Stomach (tissue), 9 donors: Measurements from ENCODE around the gene ARID4B. TPM values are rescaled to one million over a fixed set of nuclear protein-coding genes. Genes with fewer than 3 reads are reported as not detected.

Source experiments
- DNase-seq, 2 donors: peaks; one replicate each; pipeline versions ENCODE4 v3.0.0 to v3.0.0-alpha.2; 2013 to 2019
- H3K27ac ChIP-seq, 5 donors: fragments of 200-600 bp in 4 of 5; sonication (generic) in 4 of 5; one replicate each; pipeline ENCODE4 v1.5.1; 2013 to 2019; ENCODE audit warnings: mild to moderate bottlenecking in 1 of 5, moderate library complexity in 1 of 5
- H3K27me3 ChIP-seq, 3 donors: fragments of 200-600 bp; sonication (generic); one replicate each; pipeline ENCODE4 v1.5.1; 2017 to 2019; ENCODE audit warnings: mixed run types in 1 of 3
- H3K36me3 ChIP-seq, 4 donors: fragments of 200-600 bp; sonication (generic); 1 replicate in 3 of 4; 2 replicates in 1 of 4; pipeline ENCODE4 v1.5.1; 2016 to 2019
- H3K4me1 ChIP-seq, 4 donors: fragments of 200-600 bp; sonication (generic); one replicate each; pipeline ENCODE4 v1.5.1; 2016 to 2019
- H3K4me3 ChIP-seq, 4 donors: fragments of 200-600 bp; sonication (generic) in 3 of 4; one replicate each; pipeline ENCODE4 v1.5.1; 2016 to 2019; ENCODE audit warnings: mild to moderate bottlenecking in 1 of 4
- H3K9me3 ChIP-seq, 4 donors: fragments of 200-600 bp; sonication (generic); one replicate each; pipeline ENCODE4 v1.5.1; 2016 to 2019
- EP300 ChIP-seq: sonication (generic); formaldehyde crosslinking; IDR thresholded peaks from one replicate; pipeline ENCODE4 v1.6.1; 2017; ENCODE audit warnings: antibody characterized with exemption
- POLR2A ChIP-seq, 4 donors: fragments of 450-650 bp; IDR thresholded peaks; one replicate each; pipeline ENCODE4 v1.6.1; 2016; ENCODE audit warnings: antibody characterized with exemption in 4 of 4, control low read depth in 2 of 4, mild to moderate bottlenecking in 1 of 4, moderate library complexity in 1 of 4
- POLR2AphosphoS5 ChIP-seq, 3 donors: sonication (generic); formaldehyde crosslinking; IDR thresholded peaks; one replicate each; pipeline ENCODE4 v1.6.1; 2016; ENCODE audit warnings: antibody characterized with exemption in 3 of 3
- WGBS, 5 donors: extraction: QIAGEN DNeasy Blood & Tissue Kit in 3 of 5; methylation state at CpG; one replicate each; pipeline versions ENCODE4 v1.1.5 to v1.1.7; 2013 to 2018; 5-methylcytosine and 5-hydroxymethylcytosine counted together
- intact Hi-C: fragments of 100-400 bp; cut with DNase I; formaldehyde crosslinking; loops from one replicate; pipeline ENCODE4 v1.15.1; 2023; ENCODE audit warnings: low total_unique reads
- polyA plus RNA-seq, 3 donors: library from polyadenylated mRNA; stranded (reverse); fragments of 200-250 nt; gene quantifications; one replicate each; pipeline ENCODE4 v1.2.3, GENCODE V29; 2013
- total RNA-seq, 5 donors: library from RNA; depleted of rRNA; stranded (reverse); fragments of >200 nt; gene quantifications; one replicate each; pipeline versions ENCODE4 v1.1.0 to v1.2.3, GENCODE V29; 2014 to 2016
- TF ChIP-seq, protein P1 (sequence below), 7 experiments: fragments of 450-650 bp in 4 of 7; fragments of 200-600 bp in 3 of 7; sonication (generic) in 3 of 7; IDR thresholded peaks; one replicate each; pipeline ENCODE4 v1.5.1; 2016 to 2019; ENCODE audit warnings: antibody characterized with exemption in 7 of 7, control low read depth in 2 of 7, mild to moderate bottlenecking in 1 of 7
- donor health status: healthy with polysubstance abuse.
- donor health status: Bipolar disorder and iron deficiency.
- donor health status: healthy.

Gene ARID4B
- total and polyA plus RNA-seq, 8 donors, result 9.5 to 102 (median 30.5) TPM

DNA sequence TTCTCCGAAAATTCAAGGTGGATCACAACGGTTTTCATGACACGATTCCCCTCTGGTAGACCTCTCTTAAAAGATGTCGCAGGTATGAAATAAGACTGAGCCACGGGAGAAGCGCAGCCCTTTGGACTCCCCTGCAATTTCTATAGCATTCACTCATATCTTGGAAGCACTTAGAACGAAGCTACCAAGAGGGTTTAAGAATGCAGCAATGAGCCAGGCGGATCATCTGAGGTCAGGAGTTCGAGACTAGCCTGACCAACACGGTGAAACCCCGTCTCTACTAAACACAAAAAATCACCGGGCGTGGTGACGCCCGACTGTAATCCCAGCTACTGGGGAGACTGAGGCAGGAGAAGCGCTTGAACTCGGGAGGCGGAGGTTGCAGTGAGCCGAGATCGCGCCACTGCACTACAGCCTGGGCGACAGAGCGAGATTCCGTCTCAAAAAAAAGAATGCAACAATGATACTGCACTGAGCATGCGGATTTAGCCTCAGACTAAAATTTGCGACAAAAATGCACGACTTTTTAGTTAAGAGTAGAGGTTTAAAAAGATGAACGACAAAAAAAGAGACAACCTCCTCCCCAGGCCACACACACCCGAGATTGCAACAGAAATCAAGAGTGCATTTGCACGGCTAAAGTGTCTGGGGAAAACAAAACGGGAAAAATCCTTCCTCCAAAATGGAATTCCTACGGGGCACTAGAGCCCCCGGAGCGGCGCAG, 200.1 kb downstream of the ARID4B start:
- peak overlapping the region; percentile 68 to 93 (median 80) for H3K4me3 ChIP-seq
- no peaks in the 10 kb centered on the region for H3K9me3 ChIP-seq
- no peaks in the 10 kb centered on the region for H3K27me3 ChIP-seq
- TF ChIP-seq POLR2AphosphoS5 (IDR thresholded peaks at IDR 0.05) (no peak), EP300 (no peak), POLR2A (IDR thresholded peaks at IDR 0.05) (no peak)
- TF ChIP-seq, protein P1, sequence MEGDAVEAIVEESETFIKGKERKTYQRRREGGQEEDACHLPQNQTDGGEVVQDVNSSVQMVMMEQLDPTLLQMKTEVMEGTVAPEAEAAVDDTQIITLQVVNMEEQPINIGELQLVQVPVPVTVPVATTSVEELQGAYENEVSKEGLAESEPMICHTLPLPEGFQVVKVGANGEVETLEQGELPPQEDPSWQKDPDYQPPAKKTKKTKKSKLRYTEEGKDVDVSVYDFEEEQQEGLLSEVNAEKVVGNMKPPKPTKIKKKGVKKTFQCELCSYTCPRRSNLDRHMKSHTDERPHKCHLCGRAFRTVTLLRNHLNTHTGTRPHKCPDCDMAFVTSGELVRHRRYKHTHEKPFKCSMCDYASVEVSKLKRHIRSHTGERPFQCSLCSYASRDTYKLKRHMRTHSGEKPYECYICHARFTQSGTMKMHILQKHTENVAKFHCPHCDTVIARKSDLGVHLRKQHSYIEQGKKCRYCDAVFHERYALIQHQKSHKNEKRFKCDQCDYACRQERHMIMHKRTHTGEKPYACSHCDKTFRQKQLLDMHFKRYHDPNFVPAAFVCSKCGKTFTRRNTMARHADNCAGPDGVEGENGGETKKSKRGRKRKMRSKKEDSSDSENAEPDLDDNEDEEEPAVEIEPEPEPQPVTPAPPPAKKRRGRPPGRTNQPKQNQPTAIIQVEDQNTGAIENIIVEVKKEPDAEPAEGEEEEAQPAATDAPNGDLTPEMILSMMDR (IDR thresholded peaks at IDR 0.05), result no peak
- peak in 1 of 2 donors; percentile 29 for DNase-seq
- WGBS, 5 donors, result 1 to 2% (median 1%) methylated on average over 35 of the region's 35 CpGs
- intact Hi-C loops, result no loop called here
- H3K36me3 ChIP-seq, result peaks cover 7 to 44% (median 30%) of the 10 kb centered on the region in 4 donors
- peaks cover 11 to 58% (median 55%) of the 10 kb centered on the region in 4 donors for H3K4me1 ChIP-seq
- H3K27ac ChIP-seq, result peak overlapping the region; percentile 91 to 96 (median 92)

DNA sequence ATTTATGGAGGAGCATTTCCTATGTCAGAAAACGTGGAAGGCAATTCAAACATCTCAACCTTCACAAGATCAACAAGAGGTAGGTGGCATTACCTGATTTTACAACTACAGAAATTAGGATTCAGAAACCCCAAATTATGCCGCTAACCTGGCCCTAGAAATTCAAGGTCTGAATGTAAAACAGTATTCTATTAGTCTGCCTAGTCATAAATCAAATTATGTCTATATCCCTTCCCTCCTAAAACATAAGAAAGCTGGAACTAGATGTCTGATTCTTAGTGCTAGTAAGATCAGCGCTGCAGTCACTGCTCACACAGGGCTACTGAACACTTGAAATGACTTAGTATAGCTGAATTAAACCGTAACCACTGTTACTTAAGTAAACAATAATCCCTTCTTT, 200.8 kb downstream of the ARID4B start:
- 10 to 20% (median 15%) methylated on average over 4 of the region's 4 CpGs for WGBS, 5 donors
- Histone ChIP-seq H3K4me3 (peak overlapping the region; percentile 68 to 93 (median 80)), H3K27ac (peak overlapping the region in 1 of 5 donors; percentile 93), H3K4me1 (peaks cover 11 to 65% (median 59%) of the 10 kb centered on the region in 4 donors), H3K9me3 (no peaks in the 10 kb centered on the region), H3K27me3 (no peaks in the 10 kb centered on the region), H3K36me3 (peaks cover 7 to 37% (median 23%) of the 10 kb centered on the region in 4 donors)
- TF ChIP-seq EP300 (no peak), POLR2AphosphoS5 (IDR thresholded peaks at IDR 0.05) (no peak), POLR2A (IDR thresholded peaks at IDR 0.05) (no peak)
- TF ChIP-seq, protein P1 (IDR thresholded peaks at IDR 0.05), result no peak
- no peak for DNase-seq
- intact Hi-C loops, result no loop called here

DNA sequence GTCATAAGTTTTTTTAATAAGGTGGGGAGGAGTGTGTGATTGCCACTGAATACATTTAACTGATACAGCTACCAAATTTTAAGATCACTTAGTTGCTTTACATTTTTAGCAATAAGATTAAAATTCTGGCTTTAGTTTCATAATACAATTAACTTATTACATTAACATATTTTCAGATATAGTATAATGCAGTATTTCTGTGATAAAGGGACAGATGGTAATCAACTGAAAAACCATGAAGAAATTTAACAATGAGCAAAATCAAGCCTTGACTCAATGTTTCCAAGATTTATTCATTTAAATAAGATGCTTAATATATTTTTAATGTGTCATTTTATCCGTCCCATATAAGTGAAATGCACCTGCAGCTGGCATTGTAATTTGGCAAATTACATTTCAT, 203.3 kb downstream of the ARID4B start:
- Histone ChIP-seq H3K9me3 (no peaks in the 10 kb centered on the region), H3K4me1 (peaks cover 11 to 73% (median 62%) of the 10 kb centered on the region in 4 donors), H3K4me3 (no peak overlapping the region), H3K27ac (no peak overlapping the region), H3K36me3 (peaks cover 9 to 44% (median 27%) of the 10 kb centered on the region in 4 donors), H3K27me3 (no peaks in the 10 kb centered on the region)
- intact Hi-C loops, result no loop called here
- DNase-seq, result no peak
- TF ChIP-seq POLR2A (IDR thresholded peaks at IDR 0.05) (no peak), POLR2AphosphoS5 (IDR thresholded peaks at IDR 0.05) (no peak), EP300 (no peak)
- TF ChIP-seq, protein P1 (IDR thresholded peaks at IDR 0.05), result no peak
- 59 to 73% (median 68%) methylated on average over 1 of the region's 1 CpG for WGBS, 5 donors

DNA sequence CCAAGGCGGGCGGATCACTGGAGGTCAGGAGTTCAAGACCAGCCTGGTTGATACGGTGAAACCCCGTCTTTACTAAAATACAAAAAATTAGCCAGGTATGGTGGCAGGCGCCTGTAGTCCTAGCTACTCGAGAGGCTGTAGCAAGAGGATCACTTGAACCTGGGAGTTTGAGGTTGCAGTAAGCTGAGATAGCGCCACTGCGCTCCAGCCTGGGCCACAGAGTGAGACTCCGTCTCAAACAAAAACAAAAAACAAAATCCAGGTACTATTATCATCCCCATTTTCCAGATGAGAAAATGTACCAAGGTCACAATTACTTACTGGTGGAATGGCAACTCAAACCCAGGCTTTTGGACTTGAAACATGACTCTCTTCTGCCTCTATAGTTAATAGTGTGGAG, 203.9 kb downstream of the ARID4B start:
- WGBS, 5 donors, result 83 to 94% (median 91%) methylated on average over 9 of the region's 9 CpGs
- Histone ChIP-seq H3K4me1 (peaks cover 11 to 67% (median 57%) of the 10 kb centered on the region in 4 donors), H3K27ac (no peak overlapping the region), H3K36me3 (peaks cover 11 to 50% (median 33%) of the 10 kb centered on the region in 4 donors), H3K27me3 (no peaks in the 10 kb centered on the region), H3K9me3 (no peaks in the 10 kb centered on the region), H3K4me3 (no peak overlapping the region)
- intact Hi-C loops, result no loop called here
- TF ChIP-seq, protein P1 (IDR thresholded peaks at IDR 0.05), result no peak
- no peak for TF ChIP-seq EP300
- TF ChIP-seq POLR2A (IDR thresholded peaks at IDR 0.05), result no peak
- no peak for TF ChIP-seq POLR2AphosphoS5 (IDR thresholded peaks at IDR 0.05)
- DNase-seq, result no peak
